SH-SY5Y (cell line): ENCODE measurements around the gene NKTR.

Source experiments
- GATA2 ChIP-seq: IDR thresholded peaks from 2 replicates; pipeline ENCODE4 v1.6.1; 2011; ENCODE audit warnings: mild to moderate bottlenecking, low read depth, low read length
- GATA3 ChIP-seq: IDR thresholded peaks from 2 replicates; pipeline ENCODE4 v1.6.1; 2011; ENCODE audit warnings: low read depth, mild to moderate bottlenecking, low read length, moderate library complexity

- TF ChIP-seq GATA3, result no peak
- no peak for TF ChIP-seq GATA2
Measured at GRCh38 chr3:42660131-42660715, 59.7 kb downstream of the NKTR start.
